Fibroblast of mammary gland (primary cell): Measurements from ENCODE around the gene TBC1D17.
A peak's percentile ranks its signal among the peaks of the same experiment; 100 is the strongest.

Source experiments
- DNase-seq: peaks from one replicate; pipeline ENCODE4 v3.0.0-alpha.2; 2010; ENCODE audit warnings: low read depth
- H3K4me3 ChIP-seq: 2 replicates; pipeline ENCODE4 v1.5.1; 2011; ENCODE audit warnings: low read depth, mild to moderate bottlenecking, low read length, moderate library complexity; ENCODE audit not compliant: control insufficient read depth
- TF ChIP-seq, protein P1 (sequence below): conservative IDR thresholded peaks from 2 replicates; pipeline ENCODE4 v1.5.1; 2011; ENCODE audit warnings: low read depth, low read length, inconsistent platforms; ENCODE audit not compliant: control insufficient read depth, insufficient read depth

The TBC1D17 gene

DNA sequence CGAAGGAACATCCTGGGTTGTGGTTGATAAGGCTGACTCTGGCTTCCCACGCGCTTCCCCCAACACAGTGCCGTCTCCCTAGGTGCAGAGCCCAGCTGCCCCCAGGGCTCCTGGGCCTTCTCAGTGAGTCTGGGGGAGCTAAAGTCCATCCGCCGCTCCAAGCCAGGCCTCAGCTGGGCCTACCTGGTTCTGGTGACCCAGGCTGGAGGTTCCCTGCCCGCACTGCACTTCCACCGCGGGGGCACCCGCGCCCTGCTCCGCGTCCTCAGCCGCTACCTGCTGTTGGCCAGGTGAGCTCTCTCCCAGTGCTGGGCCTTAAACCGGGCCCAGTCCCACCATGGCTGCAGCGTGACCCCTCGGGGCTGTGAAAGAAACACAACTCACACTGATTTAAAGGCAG, 3.7 kb downstream of the TBC1D17 start:
- no peak for DNase-seq
- TF ChIP-seq, protein P1, sequence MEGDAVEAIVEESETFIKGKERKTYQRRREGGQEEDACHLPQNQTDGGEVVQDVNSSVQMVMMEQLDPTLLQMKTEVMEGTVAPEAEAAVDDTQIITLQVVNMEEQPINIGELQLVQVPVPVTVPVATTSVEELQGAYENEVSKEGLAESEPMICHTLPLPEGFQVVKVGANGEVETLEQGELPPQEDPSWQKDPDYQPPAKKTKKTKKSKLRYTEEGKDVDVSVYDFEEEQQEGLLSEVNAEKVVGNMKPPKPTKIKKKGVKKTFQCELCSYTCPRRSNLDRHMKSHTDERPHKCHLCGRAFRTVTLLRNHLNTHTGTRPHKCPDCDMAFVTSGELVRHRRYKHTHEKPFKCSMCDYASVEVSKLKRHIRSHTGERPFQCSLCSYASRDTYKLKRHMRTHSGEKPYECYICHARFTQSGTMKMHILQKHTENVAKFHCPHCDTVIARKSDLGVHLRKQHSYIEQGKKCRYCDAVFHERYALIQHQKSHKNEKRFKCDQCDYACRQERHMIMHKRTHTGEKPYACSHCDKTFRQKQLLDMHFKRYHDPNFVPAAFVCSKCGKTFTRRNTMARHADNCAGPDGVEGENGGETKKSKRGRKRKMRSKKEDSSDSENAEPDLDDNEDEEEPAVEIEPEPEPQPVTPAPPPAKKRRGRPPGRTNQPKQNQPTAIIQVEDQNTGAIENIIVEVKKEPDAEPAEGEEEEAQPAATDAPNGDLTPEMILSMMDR = no peak
- H3K4me3 ChIP-seq = no peak overlapping the region

DNA sequence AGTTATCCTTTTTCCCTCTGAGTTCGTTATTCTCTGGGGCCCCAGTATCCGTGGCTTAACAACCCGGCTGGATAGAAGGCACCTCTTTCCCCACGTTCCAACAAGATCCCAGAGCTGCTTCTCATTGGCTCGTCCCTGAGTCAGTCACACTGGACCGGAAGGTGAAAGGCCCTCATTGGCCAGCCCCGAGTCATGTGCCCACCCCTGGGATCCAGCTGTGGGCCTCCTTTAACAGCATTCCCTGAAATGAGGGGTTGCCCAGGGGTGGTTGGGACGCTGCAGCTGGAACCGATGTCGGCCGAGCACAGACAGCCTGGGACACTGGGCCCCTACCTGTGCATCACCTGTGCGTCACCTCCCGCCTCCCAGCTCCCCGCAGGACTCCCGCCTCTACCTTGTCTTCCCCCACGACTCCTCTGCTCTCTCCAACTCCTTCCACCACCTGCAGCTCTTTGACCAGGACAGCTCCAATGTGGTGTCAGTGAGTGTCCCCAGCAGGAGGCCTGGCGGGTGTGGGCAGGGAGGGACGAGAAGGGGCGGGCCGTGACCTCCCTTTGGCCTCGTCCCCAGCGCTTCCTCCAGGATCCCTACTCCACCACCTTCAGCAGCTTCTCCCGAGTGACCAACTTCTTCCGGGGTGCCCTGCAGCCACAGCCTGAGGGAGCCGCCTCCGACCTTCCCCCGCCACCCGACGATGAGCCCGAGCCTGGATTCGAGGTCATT, 4.3 kb downstream of the TBC1D17 start:
- DNase-seq = peak; percentile 40
- TF ChIP-seq, protein P1 = no peak
- no peak overlapping the region for H3K4me3 ChIP-seq

DNA sequence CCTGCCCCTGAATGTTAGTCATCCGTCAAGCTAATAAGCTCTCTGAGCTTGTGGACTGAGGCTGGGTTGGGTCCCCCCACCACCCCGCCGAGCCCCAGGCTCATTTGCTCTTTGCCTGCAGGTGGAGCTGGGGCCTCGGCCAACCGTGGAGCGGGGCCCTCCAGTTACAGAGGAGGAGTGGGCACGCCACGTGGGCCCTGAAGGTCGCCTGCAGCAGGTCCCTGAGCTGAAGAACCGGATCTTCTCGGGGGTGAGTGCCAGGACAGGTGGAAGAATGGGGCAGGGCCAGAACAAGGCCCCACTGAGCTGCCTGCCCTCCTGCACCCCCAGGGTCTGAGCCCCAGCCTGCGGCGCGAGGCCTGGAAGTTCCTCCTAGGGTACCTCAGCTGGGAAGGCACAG, 5.1 kb downstream of the TBC1D17 start:
- no peak for DNase-seq
- no peak overlapping the region for H3K4me3 ChIP-seq
- TF ChIP-seq, protein P1 = no peak

DNA sequence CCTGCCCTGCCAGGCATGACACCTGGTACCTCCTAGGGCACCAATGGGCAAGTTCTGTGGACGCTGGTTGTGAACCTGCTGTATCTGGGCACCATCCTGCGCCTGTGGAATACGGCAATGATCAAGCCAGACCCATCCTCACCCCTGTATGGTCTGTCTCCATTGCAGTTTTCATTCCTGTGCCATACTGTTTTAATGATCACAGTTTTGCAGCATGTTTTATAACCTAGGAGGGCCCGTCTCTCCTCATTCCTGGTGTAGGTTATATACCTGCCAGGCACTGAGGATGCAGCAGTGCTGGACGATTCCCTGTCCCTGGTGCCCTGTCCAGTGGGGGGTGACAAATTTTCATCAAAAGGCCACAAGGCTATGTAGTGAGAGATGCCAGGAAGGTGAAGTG, 5.6 kb downstream of the TBC1D17 start:
- TF ChIP-seq, protein P1 = no peak
- DNase-seq = no peak
- H3K4me3 ChIP-seq = no peak overlapping the region

DNA sequence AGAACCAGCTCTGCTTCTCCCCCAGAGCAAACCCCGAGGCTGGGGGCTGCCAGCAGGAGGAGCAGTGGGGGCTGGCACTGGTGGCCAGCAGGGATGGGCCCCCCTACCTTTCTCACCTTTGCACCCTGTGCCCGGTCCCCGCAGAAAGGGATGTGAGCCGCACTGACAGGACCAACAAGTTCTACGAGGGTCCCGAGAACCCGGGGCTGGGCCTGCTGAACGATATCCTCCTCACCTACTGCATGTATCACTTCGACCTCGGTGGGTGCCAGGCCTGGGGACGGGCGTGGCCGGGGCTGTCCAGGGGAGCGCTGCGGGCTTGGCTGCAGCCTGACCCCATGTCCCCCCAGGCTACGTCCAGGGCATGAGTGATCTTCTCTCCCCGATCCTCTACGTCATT, 6.6 kb downstream of the TBC1D17 start:
- no peak overlapping the region for H3K4me3 ChIP-seq
- TF ChIP-seq, protein P1 = no peak
- DNase-seq = no peak

DNA sequence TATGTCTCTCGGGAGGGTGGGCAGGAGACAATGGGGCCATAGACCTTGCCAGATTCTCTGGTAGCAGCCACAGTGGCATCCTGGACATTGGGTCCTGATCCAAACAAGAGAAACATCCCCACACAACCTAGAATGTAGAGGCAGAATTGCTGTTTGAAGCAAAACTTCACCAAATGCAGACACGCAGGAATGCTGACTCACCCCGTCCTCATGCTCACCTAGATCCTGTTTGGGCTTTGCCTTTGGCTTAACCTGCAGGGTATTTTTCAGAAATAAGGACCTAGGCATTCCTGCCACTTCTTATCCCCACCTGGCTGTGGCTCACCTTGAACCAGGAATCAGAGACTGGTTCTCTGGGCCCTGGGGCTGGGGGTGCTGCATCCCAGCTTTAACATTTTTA, 7.3 kb downstream of the TBC1D17 start:
- TF ChIP-seq, protein P1 = no peak
- H3K4me3 ChIP-seq = no peak overlapping the region
- DNase-seq = no peak
